Measurements from ENCODE around the gene OR2L2.

DNA sequence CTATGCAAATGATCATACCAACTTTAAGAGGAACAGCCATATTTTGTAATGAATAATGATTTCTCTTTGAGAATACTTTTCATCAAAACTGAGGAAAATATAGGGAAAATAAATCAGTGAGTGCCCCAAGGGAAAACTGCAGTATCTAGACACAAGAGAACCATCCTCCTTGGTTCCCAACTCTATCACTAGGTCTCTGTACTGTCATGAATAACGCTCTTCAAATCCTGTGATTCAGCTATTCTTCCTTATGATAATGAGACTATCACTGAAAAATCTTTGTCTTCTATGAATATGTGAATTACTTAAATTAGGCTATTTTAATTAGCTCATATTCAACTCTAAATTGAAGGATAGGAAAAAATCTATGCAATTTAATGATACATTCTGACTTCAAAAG lies 14.1 kb upstream of the OR2L2 start:
- TF ChIP-seq CTCF (IDR thresholded peaks at IDR 0.05; ENCODE audit: insufficient read depth, low read length) (no peak), POLR2AphosphoS5 (IDR thresholded peaks at IDR 0.05; ENCODE audit: low read depth) (no peak)

All from HL-60 (cell line).